Stimulated activated CD8-positive, alpha-beta memory T cell treated with anti-CD3 and anti-CD28 coated beads, Interleukin-2, amount 100 ng/mL, for 1 hour (primary cell): ENCODE measurements around the gene HS3ST5.

Experiments
- DNase-seq, 2 donors: peaks; one replicate each; pipeline ENCODE4 v3.0.0-alpha.2; 2020; ENCODE audit warnings: low read depth in 2 of 2

Gene HS3ST5

GRCh38 chr6:114342826-114343781 is at the start of gene HS3ST5:
HS3ST5 (minus strand) TSS chr6:114343023; CDS start chr6:114062845, 280,178 bp downstream.
- DNase-seq, result no peak

- no peak for DNase-seq
These were observed 47.4 kb upstream of the HS3ST5 start for GRCh38 chr6:114390176-114390575.

- no peak for DNase-seq
These were observed 46.3 kb upstream of the HS3ST5 start for GRCh38 chr6:114389111-114389510.

GRCh38 chr6:114382406-114382805 is 39.6 kb upstream of the HS3ST5 start:
- no peak for DNase-seq

- no peak for DNase-seq
These were observed 35.1 kb upstream of the HS3ST5 start for GRCh38 chr6:114377881-114378280.

GRCh38 chr6:114376611-114377175 is 33.9 kb upstream of the HS3ST5 start:
- no peak for DNase-seq

- DNase-seq, result no peak
These were observed 32.8 kb upstream of the HS3ST5 start for GRCh38 chr6:114375541-114376192.

- DNase-seq, result no peak
These were observed 24.6 kb upstream of the HS3ST5 start for GRCh38 chr6:114367315-114367961.

GRCh38 chr6:114366899-114367298 is 24.1 kb upstream of the HS3ST5 start:
- no peak for DNase-seq

- no peak for DNase-seq
These were observed 21.5 kb upstream of the HS3ST5 start for GRCh38 chr6:114364301-114364700.

- DNase-seq, result no peak
These were observed 20.1 kb upstream of the HS3ST5 start for GRCh38 chr6:114362957-114363356.

GRCh38 chr6:114362396-114362795 is 19.6 kb upstream of the HS3ST5 start:
- DNase-seq, result no peak

GRCh38 chr6:114361036-114361435 is 18.2 kb upstream of the HS3ST5 start:
- DNase-seq, result no peak

GRCh38 chr6:114355300-114355699 is 12.5 kb upstream of the HS3ST5 start:
- DNase-seq, result no peak

- no peak for DNase-seq
These were observed 11.7 kb upstream of the HS3ST5 start for GRCh38 chr6:114354482-114354881.

- no peak for DNase-seq
These were observed 3.6 kb upstream of the HS3ST5 start for GRCh38 chr6:114346451-114346850.

GRCh38 chr6:114344971-114345275 is 2.1 kb upstream of the HS3ST5 start:
- no peak for DNase-seq

GRCh38 chr6:114344246-114344970 is 1.6 kb upstream of the HS3ST5 start:
- DNase-seq, result no peak

- DNase-seq, result no peak
These were observed 940 bp upstream of the HS3ST5 start for GRCh38 chr6:114343782-114344144.

- no peak for DNase-seq
These were observed 567 bp downstream of the HS3ST5 start for GRCh38 chr6:114342086-114342825.

- DNase-seq, result no peak
These were observed 3.1 kb downstream of the HS3ST5 start for GRCh38 chr6:114339706-114340105.
